LNCAP (cell line): Measurements from ENCODE around the gene RASA3.

ENCODE experiments used
- CTCF ChIP-seq: fragments of 450-650 bp; IDR thresholded peaks from 2 replicates; pipeline ENCODE4 v1.5.1; 2017; ENCODE audit warnings: mild to moderate bottlenecking

RASA3 gene

GRCh38 chr13:114116734-114117133, 15.7 kb downstream of the RASA3 start:
- no peak for TF ChIP-seq CTCF

- TF ChIP-seq CTCF, result no peak
Observed at GRCh38 chr13:114115796-114116195, 16.6 kb downstream of the RASA3 start.

- no peak for TF ChIP-seq CTCF
Observed at GRCh38 chr13:114115191-114115671, 17.2 kb downstream of the RASA3 start.

- TF ChIP-seq CTCF, result no peak
Observed at GRCh38 chr13:114114006-114114640, 18.3 kb downstream of the RASA3 start.

GRCh38 chr13:114112826-114113322, 19.5 kb downstream of the RASA3 start:
- TF ChIP-seq CTCF, result no peak

GRCh38 chr13:114112231-114112825, 20.1 kb downstream of the RASA3 start:
- TF ChIP-seq CTCF, result no peak

- no peak for TF ChIP-seq CTCF
Observed at GRCh38 chr13:114111577-114111976, 20.8 kb downstream of the RASA3 start.
